ENCODE results near the gene FARSA.

The FARSA gene

DNA sequence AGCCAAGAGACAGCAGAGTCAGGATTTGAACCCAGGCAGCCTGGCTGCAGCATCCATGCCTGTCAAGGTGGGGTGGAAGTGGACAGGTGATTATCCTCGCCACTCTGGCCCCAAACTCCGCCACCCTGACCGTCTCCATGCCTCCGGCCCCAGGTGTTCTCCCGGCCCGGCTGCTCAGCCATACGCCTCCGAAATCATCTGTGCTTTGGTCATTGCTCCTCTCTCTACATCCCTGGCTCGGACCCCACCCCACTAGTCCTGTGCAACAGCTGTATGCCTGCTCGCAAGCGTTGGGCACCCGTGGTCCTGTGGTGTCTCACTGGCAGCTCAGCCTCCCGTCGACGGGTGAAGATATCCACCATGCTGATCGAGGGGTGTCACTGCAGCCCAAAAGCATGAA lies 39.7 kb upstream of the FARSA start:
- TF ChIP-seq CTCF (conservative IDR thresholded peaks at IDR 0.05; ENCODE audit: low read length) = no peak
- DNase-seq (ENCODE audit: low read depth) = no peak

GRCh38 chr19:12970070-12970820 lies 36.7 kb upstream of the FARSA start:
- TF ChIP-seq CTCF (conservative IDR thresholded peaks at IDR 0.05; ENCODE audit: low read length) = no peak
- H3K4me3 ChIP-seq (ENCODE audit: low read length) = no peak overlapping the region

More for the DNA sequence above, 39.7 kb upstream of the FARSA start:
- H3K4me3 ChIP-seq (ENCODE audit: low read length) = no peak overlapping the region

DNA sequence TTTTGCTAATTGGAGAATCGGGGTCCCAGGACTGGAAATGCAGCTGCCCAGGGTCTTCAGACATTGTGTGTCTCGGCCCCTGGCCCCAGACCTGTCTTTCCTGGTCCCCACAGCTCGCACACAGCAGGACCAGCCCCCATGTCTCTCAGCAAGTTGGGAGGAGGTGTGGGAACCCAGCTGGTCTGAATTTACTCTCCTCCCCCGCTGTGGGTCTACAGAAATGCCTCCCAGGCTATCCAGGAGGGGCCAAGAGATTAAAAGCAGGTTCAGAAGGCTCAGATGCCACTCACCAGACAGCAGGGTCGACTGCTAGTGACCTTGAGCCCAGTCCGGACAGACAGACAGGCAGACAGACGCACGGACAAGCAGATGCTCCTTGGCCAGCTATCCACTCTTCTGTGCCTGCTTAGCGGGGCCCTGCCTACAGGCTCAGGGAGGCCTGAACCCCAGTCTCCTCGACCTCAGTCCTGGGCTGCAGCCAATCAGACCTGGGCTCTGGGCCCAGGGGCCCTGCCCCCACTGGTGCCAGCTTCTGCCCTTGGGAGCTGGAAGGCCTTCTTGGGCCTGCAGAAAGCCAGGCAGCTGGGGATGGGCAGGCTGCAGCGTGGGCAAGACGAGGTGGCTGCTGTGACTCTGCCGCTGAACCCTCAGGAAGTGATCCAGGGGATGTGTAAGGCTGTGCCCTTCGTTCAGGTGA lies 35.9 kb upstream of the FARSA start, which contains the start of gene DAND5:
DAND5 (plus strand) TSS at position 285 of the 697 bp plus-strand sequence; CDS start at position 370, 85 bp downstream.
- no peak within 1 kb of the TSS for H3K4me3 ChIP-seq (ENCODE audit: low read length)
- DNase-seq (ENCODE audit: low read depth) = no peak
- TF ChIP-seq CTCF (conservative IDR thresholded peaks at IDR 0.05; ENCODE audit: low read length) = no peak

More at GRCh38 chr19:12970070-12970820, 36.7 kb upstream of the FARSA start:
- DNase-seq (ENCODE audit: low read depth) = no peak

GRCh38 chr19:12967907-12968306 lies 34.4 kb upstream of the FARSA start:
- no peak overlapping the region for H3K4me3 ChIP-seq (ENCODE audit: low read length)
- no peak for DNase-seq (ENCODE audit: low read depth)
- TF ChIP-seq CTCF (conservative IDR thresholded peaks at IDR 0.05; ENCODE audit: low read length) = no peak

DNA sequence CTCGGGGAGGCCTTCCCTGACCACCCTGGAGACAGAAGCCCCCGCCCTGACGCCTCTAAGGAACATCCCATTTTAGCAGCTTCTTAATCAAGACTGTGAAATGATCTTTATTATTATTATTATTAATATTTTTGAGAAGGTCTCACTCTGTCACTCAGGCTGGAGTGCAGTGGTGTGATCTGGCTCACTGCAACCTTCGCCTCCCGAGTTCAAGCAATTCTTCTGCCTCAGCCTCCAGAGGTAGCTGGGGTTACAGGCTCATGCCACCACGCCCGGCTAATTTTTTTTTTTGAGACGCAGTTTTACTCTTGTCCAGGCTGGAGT lies 32.3 kb upstream of the FARSA start:
- no peak for DNase-seq (ENCODE audit: low read depth)
- H3K4me3 ChIP-seq (ENCODE audit: low read length) = no peak overlapping the region
- no peak for TF ChIP-seq CTCF (conservative IDR thresholded peaks at IDR 0.05; ENCODE audit: low read length)

- peak overlapping the region; percentile 74 for H3K4me3 ChIP-seq (ENCODE audit: low read length)
- DNase-seq (ENCODE audit: low read depth) = peak; percentile 59
- TF ChIP-seq CTCF (conservative IDR thresholded peaks at IDR 0.05; ENCODE audit: low read length) = peak; percentile 74
These were observed 31.7 kb upstream of the FARSA start for GRCh38 chr19:12965017-12965811.
